Fibroblast of peridontal ligament (primary cell): Measurements from ENCODE around the gene MRPS22.
"Not testable (repeated sequence)": the region's sequence is repeated elsewhere in the genome, so short reads cannot be mapped to it uniquely, and the experiment has no call there.

ENCODE experiments used
- DNase-seq: peaks from one replicate; pipeline ENCODE4 v3.0.0-alpha.2; 2010; ENCODE audit errors: extremely low read depth

MRPS22 gene

DNA sequence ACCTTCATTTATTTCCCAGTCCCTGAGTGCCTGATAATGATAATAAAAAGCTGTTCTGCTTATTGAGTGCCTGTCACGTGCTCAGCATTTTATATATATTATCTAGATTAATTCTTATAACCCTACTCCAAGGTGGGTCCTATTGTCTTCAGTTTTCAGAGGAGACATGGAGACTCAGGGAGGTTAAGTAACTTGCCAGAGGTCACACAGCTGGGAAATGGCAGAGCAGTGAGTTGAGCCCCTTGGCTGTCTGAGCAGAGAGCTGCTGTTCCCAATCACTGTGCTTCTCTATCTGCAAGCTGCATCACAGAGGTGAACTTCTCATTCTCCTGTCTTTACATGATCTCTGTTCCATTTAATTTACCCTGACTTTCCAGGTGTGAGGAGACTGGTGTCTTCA lies 32.3 kb upstream of the MRPS22 start:
- no peak for DNase-seq

DNA sequence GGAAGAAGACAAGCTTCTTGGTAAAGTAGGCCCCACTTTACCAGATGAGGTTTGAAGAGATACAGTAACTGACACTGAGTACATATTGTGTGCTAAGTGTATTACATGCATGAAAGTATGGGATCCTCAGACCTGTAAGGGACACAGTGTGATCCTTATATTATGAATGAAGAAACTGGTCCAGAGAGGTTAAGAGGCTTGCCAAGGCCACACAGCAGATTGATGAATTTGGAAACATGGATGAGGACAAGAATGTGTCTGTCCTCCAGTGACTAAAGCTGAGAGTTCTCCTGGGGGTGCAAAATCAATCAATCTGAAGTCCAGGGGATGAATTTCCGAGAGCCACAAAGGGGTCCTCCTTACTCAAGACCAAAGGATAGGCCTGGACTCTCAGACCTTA lies 31.4 kb upstream of the MRPS22 start:
- no peak for DNase-seq

DNA sequence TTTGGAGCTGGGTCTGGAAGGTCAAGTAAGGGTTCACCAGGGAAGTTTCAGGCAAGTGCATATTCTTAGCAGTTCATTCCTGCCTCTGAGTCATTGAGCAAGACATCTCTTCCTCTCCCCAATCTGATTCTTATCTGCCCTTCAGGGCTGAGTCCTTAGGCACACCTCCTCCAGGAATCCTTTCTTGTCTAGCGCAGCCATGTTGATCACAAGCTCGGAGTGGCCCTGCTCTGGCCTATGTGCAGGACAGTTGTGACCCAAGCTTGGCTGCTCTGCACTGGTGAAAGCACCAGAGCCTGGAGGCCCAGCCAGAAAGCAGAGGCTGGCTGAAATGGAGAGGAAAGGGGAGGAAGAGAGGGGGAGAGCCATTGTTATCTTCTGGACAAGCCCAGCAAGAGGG lies 30.9 kb upstream of the MRPS22 start:
- DNase-seq, result no peak

DNA sequence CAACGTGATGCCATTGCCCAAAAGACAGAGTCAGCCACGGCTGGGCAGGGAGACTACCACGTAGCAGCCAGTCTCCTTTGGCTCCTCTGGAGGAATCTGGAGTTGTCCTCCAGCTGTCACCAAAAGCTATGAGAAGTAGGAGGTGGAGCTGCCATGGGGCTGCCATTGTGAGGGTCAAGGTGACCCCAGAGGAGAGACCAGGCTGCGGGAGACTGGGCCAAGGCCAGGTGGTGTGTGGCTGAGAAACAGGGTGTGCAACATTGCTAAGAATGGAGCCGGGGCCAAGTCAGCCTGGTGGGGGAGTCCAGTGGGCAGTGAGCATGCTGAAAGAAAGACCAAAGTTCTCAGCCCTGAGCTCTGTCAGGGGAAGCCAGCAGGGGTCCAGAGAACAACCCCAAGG lies 29.9 kb upstream of the MRPS22 start:
- no peak for DNase-seq

DNA sequence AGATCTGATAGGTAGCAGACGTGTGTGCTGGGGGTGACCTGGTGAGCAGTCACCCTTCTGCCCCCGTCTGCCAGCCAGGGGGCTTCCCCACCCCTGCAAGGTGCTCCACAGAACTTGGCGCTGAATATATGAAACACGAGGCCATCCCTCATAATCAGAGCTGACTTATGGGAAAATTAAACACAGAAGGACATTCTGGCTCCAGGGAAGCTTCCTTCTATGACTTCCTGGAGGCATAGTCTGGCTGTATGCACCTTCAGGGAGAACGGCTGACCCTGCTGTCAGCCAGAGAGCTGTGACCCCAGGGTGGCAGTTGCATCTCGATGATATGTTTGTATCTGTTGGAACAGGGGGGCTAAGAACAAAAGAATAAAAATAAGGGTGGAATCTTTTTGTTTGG lies 26.6 kb upstream of the MRPS22 start:
- no peak for DNase-seq

DNA sequence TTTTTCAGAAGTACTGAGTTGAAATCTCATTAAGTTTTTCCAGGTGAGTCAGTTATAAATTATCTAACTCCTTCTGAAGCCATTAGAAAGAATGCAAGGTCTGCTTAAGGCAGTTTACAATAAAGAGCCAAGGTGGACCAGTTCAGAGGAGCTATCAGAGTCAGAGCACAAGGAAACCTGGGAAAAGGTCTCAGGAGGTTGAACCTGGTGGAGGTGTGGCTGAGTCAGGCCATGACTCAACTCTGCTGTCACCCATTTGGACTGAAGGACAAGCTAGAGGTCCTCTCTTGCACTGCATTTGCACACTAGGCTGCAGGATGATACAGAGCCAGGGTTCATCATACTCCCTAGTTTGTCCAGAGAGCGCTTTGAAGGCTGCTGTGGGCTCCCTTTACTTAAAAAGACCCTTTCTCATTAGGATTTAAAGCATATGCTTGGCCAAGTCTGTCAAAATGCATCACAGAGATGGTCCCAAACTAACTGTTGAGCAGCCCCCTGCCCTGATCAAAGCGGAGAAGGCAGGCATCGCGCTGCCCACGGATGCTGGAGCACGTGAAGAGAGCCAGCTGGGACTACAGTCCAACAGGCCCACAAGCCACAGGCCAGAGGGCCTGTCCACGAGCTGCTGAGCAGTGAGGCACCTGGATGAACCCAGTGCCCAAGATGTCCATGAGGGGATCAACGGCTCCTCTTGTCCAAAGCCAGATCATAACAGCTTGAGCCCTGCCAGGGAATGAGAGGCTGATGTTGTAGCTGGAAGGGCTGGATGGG lies 26.0 kb upstream of the MRPS22 start:
- no peak for DNase-seq

DNA sequence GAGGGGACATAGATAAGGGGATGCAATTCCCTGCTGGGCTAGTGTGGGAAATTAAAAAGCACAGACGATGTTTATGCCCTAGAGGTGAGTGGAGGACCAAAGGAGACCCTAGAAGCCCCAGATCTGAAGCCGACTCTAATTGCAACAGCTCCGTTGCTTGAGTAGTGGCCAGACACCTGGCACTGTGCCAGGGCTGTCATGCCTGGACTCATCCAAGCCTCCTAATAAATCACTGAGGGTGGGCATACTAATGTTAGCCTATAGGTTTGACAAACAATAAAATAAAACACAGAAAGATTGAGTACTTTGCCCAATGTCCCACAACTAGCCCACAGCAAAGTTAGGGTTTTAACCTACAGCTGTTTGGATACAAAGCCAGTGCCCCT lies 25.4 kb upstream of the MRPS22 start:
- no peak for DNase-seq

DNA sequence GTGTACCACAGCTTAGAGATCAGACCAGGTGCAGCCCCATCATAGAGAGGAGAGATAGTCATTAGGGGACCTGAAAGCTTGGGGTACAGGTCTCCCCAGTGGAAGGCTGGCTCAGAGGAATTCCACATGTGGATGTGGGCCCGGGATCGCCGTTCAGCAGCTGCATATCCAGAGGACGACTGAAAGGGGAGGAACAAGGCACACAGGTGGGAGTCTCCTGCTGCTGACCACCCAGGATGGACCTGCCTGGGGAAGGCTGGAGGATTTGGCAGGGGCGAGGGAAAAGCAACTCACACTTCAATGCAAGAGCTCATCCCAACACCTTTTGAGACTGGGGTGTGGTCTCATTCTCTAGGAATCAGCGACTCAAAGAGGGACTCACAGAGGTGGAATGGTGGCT lies 25.0 kb upstream of the MRPS22 start:
- DNase-seq, result no peak

DNA sequence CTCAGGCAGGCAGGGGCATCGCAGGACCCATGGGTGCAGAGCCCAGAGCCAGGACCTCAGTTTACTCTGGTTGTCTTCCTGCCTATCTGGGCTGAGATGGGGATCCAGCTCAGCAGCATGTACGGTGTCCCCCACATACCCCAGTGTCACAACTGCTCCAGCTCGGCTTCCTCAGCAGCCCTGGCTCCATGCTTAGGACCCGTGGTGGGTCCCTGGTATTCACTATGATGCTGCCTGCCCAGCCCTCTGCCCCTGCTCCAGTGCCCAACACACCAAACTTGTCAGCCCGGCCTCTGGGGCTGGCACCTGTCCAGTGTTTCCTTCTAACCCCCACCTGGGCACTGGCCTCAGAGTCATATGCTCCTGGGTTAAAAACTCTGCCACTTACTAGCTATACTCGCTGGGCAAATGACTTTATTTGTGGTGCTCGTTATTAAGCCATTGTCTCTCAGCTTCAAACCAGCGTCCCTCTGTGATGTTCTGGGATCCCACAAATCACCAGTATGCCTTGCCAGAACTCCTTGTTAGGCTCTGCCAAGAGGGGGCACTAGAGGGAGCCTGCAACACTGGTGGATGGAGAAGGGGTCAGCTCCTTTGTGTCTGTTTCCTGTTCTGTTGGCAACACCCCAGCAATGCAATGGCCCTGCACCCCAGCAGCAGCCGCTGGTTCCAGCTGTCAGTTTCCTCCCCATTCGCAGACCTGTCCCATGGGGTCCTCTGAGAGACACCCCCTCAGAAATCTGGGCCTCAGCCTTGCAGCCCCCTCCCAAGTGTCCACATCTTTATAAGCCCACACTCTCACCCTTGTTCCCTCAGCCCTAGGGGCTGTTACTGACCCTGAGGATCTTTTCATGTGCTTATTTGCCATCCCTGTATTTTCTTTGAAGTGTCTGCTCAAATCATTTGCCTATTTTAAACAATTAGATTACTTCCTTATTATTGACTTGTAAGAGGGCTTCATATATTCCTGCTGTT lies 24.1 kb upstream of the MRPS22 start:
- no peak for DNase-seq

DNA sequence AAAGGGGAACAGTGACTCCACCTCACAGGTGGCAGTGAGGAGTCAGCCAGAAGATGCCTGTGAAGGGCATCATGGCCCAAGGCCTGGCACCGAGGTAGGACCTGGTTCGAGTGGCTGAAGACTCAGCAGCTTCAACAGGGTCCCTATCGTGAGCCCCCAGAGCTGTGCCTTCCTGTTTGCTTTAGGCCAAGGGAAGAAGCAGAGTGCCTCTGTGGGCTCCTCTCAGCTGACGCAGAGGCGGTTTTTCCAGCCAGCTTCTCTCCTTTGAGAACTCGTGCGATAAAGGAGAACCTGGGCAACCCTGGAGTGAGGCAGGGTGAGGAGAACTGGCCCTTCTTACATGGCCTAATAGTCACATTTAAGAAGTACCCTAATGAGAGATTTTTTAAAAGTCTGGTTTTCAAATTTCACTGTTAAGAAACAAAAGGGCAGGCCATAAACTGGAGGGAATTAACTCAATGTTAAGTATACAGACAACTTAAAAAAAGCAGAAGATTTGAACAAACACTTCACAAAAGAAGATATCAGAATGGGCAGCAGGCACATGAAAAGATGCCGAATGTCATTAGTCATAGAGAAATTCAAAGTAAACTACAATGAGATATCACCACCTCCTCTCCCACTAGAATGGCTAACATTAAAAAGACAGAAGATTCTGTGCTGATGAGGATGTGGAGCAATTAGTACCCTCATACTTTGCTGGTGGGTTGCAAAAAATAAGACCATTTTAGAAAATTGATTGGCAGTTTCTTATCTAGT lies 23.1 kb upstream of the MRPS22 start:
- DNase-seq, result no peak

DNA sequence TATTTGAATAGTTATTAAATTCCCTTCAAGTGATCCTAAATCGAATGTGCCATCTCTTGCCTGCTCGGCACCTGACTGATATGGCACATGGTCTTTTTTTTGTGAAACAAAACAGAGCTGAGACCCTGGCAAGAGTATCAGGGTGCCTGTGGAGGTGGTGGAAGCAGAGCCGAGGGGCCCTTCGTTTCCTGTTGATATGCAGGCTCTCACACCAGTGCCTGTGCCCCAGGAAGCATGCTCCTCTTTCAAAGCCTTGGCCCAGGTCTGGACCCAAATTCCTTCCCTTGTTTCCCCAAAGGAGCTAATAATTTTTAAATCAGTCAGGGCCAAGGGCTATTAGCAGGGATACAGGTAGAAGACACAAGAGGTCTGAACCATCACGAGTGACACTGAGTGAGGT lies 21.5 kb upstream of the MRPS22 start:
- DNase-seq, result no peak

DNA sequence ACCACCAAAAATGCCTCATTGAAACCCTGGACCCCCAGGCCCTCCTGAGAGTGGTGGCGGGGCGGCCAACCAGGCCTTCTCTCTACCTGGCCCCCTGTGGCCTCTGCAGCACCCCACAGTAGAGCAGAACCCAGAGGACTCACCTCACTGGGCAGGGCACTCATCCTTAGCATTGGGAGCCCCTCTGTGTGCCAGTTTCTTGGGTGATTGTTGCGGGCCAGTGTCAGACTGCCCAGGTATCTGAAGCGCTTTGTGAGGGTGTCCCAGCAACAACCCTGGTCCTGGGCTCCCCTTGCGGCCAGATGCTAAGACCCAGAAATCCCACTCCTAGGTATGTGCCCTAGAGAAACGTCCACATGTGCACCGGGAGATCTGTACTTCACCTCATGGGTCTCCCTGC lies 20.7 kb upstream of the MRPS22 start:
- no peak for DNase-seq

DNA sequence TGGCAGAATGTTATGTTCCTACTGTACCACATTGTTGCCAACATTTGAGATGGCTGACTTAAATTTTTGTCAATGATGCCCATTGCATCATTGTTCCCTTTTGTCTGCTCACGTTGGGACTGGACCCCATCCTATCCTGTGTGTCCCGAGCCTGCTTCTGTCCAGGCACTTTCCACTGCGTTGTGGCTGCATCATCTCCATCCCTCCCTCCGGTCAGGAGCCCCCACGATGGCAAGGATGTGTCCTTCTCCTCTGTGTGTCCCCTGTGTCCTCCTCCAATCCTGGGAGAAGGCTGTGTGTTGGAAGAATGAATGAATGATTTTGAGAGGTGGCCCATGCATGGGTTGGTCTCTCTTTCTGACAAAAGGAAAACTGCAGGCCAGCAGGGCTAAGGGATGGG lies 19.4 kb upstream of the MRPS22 start:
- no peak for DNase-seq

DNA sequence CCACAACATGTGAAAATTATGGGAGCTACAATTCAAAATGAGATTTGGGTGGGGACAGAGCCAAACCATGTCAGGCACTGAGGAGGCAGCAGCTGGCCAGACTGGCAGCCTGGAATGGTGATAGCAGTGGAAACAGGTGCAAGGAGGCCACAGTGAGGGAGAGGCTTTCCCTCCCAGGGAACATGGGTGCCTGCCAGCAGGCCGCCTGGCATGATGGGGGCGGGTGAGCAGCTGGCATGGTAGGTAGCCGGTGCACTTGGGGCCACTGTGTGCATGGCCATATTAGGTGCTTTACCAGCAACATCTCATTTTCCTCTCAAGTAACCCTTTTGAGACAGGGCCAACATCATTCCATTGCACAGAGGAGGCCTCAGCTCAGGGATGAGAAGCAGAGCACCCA lies 18.3 kb upstream of the MRPS22 start:
- DNase-seq, result no peak

DNA sequence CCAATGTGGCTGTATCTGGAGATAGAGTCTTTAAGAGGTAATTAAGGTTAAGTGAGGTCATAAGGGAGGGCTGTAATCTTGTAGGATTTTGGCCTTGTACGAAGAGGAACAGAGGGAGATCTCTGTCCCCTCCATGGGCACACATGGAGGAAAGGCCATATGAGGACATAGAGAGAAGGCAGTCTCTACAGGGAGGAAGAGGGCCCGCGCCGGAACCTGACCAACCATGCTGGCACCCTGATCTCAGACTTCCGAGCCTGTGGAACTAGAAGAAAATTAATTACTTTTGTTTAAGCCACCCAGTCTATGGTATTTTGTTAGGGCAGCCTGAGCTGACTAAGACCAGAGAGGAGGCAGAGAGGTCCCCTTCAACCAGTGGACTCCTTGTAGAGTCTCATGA lies 17.7 kb upstream of the MRPS22 start:
- no peak for DNase-seq

DNA sequence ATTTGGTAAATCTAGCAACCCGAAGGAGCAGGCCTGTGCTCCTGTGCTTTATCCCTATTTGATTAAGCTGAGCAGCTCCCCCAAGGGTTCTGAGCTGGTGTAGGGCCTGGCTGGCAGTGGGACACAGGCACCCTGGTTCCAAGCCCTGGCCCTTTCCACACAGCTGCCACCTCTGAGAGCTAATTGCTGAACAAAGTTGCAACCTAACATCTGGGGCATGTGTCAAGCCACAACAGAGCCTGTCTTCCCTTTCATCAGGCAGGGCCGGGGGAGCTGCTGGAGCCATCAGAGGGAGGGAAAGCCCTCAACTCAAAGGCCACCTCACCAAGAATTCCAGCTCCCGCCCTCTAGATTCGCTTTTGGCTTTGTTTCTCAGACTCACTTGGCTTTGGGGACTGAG lies 17.1 kb upstream of the MRPS22 start:
- no peak for DNase-seq

DNA sequence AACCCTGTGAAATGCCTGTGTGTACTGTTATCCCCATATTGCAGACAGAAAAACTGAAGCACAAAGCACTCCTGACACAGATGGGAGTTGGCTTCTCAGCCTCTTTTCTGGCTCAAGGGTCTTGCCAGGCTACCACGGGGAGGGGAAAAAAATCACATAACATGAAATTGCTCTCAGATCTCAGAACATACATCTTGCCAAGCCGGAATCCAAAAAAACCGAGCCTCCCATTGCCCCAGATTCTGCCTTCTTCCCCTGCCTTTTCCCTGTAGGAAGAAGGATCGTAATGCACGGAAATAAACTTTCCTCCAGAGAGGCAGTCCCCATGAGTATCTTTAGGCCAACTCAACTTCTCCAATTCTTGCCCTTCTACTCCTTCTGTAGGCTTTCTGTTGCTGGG lies 16.6 kb upstream of the MRPS22 start:
- no peak for DNase-seq

DNA sequence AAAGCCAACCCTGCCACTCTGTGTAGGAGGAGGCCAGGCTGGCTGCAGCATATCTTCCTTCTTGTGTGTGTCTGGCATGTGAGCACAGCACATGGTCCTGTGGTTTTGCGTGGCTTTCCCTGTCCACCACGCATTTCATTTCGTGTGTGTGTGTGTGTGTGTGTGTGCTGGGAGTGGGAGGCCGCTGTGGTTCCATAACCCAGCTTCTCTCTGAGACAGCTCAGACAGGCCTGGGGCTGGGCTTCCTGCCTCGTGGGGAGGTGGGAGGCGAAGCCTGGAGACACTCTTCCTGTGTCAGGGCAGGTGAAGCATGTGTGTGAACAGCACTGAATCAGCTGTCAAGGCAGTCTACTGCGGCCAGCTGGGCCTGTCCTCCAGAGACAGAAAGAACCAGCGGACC lies 16.0 kb upstream of the MRPS22 start:
- DNase-seq, result no peak

DNA sequence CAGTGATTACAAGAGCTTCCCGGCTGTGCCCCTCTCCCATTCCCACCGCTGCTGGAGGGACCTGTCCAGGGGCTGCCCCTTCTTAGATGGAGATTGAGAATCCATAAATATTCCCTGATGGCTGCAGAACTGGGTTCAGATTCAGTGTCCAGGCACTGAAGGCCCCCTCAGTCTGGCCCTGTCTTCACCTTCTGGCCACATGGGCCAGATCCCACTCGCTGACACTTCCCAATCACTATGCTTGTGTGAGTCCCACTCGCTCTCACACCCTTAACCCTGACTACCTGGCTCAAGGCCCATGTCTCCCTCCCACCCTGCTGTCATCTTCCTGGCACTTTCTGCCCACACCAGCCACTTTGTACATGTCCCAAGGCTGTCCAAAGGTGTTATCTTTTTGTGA lies 15.5 kb upstream of the MRPS22 start:
- DNase-seq, result no peak

DNA sequence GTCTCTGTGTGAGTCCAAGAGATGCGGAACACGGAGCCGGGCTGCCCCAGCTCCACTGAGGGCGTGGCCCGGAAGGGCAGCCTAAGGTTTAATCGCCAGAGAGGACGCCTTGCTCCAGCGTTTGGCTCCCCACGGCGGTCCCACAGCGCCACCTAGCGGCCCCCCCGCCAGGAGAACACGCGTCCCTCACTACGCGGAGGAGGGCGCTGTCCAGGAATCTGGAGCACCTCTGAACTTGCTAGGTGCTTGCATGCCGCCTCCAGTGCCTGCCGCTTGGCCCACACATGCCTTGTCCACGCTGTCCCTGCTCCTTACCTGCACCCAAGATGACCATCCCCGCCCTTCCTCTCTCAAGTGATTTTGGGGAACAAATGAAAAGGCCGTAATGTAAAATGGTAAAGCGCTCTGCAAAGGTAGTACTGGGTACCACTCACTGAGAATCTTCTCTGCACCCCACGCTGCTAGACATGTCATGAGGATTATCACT lies 14.4 kb upstream of the MRPS22 start:
- peak; percentile 72 for DNase-seq

DNA sequence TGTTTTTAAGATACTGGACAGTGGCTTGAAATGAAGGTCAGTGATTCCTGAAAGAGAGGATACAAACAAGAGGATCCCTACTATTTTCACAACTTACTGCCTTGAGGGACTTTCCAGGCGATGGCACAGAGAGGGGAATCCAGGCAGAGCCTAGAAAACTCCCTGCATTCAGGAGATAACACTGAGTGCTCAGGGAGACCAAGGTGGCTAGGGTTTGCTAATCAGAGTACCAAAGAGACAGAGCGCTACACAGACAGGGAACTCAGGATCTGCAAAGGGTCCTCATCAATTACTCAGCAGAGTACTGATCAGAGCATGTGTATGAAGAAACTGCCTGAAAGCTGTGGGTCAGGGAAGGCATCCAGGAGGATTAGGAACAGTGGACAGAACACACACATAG lies 11.7 kb upstream of the MRPS22 start:
- DNase-seq, result no peak

DNA sequence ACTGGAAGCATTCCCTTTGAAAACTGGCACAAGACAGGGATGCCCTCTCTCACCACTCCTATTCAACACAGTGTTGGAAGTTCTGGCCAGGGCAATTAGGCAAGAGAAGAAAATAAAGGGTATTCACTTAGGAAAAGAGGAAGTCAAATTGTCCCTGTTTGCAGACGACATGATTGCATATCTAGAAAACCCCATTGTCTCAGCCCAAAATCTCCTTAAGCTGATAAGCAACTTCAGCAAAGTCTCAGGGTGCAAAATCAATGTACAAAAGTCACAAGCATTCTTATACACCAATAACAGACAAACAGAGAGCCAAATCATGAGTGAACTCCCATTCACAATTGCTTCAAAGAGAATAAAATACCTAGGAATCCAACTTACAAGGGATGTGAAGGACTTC lies 9.1 kb upstream of the MRPS22 start:
- not testable (repeated sequence) for DNase-seq
